IPS-NIHi7 (cell line): Measurements from ENCODE around the gene VGF.

ENCODE experiments used
- DNase-seq: peaks from one replicate; pipeline ENCODE4 v3.0.0; 2012; ENCODE audit warnings: mixed read lengths; ENCODE audit errors: extremely low spot score

VGF gene

DNA sequence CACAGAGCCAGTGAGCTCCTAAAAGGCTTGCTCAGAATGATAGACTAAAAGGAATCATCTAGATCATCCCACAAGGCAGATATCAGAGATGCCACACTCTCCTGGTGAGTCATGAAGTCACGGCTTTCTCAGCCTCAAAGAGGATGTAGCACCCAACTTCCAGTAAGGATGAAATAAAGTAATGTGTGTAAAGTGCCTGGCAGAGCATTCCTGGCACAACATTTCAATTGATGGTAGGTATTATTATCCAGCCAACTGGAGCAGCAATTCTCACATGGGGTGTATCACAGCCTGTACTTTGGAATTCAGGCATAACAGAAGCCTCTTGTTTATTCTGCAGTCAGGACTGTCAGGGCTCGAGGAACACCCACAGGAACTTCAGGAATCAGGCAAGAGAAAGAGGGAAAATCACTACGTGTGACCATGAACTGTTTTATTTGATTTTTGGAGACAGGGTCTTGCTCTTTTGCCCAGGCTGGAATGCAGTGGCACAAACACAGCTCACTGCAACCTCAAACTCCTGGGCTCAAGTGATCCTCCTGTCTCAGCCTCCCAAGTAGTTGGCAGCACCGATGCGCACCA lies 20.0 kb upstream of the VGF start:
- DNase-seq, result no peak

DNA sequence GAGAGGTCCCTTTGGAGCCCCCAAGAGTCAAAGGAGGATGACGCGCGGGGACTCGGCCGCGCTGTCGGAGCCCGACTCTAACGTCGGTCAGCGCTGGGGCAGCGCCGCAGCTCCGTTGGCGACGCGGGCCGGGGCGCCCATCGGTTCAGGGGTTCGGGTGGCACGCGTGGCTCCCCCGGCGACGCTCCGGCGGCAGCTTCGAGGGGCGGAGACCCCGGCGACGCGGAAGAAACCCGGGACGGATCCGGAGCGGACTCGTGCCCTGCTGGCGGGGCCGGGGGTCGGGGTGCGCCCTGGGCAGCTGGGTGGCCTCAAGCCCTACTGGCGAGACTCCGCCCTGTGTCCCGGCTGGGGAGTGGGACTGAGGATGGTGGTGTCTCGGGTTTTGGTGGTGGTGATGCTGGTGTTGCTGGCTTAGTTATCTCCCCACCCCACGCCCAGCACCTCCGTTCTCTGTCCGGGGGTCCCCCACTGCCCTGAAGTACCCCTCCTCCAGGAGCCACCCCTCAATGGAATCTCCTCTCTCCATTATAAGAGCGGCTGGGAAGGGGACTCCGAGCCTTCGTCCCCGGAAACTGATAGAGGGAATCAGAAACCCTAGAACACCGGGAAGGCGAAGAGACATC lies 14.9 kb upstream of the VGF start, which contains the start of gene NAT16:
TSS of gene NAT16 (minus strand) at position 164 of the 626 bp plus-strand sequence. CDS start 5,486 bp downstream, outside the sequence.
- DNase-seq, result no peak

DNA sequence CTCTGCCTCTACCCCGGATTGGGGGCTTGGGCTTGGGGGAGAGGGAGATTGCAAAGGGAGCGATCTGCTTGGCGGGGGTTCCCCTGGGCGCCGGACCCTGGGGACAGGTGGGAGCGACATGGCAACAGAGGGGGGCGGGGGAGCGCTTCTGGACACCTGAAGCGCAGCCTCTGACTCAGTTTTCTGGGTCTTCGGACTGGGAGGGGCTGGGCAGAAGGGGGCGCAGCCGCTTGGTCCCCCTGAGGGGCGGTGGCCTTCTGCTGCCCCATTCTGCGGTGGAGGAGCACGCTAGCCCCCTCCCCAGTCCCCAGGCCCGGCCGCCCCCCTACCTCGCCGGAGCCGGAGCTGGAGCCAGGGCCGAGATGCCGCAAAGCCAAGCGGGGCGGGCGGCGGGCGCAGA lies 14.3 kb upstream of the VGF start:
- DNase-seq, result no peak

DNA sequence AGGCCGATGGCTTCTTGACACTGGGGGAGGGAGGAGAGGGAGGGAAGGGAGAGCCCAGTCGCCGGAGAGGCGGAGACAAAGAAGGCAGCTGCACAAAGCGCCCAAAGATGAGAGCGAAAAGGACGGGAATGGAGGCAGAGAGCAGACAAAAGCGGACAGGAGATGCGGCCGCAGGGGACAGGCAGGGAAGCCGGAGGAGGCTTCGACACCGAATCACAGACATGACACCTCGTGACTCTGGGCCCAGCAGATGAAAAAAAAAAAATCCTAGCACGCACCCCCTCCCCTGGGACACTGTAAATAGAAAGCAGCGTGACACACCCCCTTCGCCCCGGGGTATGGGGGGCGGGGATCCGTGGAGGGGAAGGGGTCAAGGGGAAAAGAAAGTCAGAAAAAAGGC lies 13.7 kb upstream of the VGF start:
- DNase-seq, result no peak

DNA sequence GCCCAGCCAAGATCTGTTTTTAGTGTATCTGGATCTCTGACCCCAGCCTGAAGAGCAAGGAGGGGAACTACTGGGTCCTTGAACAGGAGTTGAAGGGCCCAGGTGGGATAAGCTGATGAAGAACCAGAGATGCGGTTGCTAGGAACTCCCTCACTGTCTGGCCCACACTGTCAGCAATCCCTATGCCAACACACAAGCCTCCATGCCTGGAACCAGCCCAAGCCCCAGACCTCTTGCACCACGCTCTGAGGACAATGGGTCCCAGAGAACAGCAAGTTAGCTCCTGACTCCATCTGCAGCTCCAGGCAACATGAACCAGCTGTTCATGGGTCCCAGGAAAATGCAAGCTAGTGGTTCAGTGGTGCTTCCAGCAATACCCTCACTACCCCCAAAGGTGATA lies 12.3 kb upstream of the VGF start:
- DNase-seq, result no peak

DNA sequence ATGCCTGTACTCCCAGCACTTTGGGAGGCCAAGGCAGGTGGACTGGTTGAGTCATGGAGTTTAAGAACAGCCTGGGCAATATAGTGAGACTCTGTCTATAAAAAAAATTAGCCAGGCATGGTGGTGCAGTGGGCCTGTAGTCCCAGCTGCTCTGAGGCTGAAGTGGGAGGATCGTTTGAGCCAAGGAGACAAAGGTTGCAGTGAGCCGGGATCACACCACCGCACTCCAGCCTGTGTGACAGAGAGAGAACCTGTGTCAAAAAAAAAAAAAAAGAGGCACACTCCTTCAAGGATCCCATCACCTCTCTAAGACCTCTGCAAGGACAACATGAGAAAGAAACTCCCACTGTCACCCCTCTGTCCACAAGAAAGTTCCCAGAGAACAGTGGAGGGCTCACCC lies 10.3 kb upstream of the VGF start:
- DNase-seq, result no peak

DNA sequence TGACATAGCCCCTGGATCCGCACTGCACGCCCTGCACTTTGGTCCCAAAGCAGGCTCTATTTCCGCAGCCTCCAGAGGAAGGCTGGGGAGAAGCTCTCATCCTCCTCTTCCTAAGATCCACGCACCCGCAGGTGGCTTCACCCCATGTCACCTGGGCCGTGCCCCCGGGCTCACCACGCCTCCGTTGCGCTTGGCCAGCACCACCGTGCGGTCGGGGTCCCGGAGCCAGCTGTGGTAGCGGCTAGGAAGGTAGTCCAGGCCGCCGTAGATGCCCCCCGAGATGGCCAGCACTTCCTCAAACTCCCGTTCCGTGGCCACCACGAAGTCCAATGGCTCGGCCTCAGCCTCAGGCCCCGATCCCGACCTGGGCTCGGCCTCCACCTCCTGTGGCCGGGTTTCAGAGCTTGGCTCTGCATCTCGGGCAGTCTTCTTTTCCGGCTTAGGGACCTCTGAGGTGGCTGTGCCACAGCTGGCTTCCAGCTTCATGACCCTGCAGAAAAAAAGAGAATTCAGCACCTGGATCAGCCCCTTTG lies 9.0 kb upstream of the VGF start:
- no peak for DNase-seq

DNA sequence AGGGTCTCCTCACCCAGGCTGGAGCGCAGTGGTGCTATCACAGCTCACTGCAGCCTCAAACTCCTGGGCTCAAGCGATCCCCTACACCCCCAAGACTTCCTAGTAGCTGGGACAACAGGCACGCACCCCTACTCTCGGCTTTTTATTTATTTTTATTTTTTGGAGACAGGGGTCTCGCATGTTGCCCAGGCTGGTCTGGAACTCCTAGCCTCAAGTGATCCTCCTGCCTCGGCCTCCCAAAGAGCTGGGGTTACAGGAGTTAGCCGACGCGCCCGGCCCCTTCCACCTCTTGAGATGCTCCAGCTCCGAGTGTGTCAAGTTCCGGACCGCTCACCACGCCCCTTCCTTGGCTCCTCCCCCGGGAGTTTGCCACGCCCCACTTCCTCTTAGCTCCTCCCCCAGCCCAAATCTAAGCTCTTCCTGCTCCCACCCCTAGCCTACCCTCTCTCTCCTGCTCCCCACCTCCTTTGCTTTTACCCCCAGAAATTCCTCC lies 8.4 kb upstream of the VGF start:
- peak; percentile 82 for DNase-seq

DNA sequence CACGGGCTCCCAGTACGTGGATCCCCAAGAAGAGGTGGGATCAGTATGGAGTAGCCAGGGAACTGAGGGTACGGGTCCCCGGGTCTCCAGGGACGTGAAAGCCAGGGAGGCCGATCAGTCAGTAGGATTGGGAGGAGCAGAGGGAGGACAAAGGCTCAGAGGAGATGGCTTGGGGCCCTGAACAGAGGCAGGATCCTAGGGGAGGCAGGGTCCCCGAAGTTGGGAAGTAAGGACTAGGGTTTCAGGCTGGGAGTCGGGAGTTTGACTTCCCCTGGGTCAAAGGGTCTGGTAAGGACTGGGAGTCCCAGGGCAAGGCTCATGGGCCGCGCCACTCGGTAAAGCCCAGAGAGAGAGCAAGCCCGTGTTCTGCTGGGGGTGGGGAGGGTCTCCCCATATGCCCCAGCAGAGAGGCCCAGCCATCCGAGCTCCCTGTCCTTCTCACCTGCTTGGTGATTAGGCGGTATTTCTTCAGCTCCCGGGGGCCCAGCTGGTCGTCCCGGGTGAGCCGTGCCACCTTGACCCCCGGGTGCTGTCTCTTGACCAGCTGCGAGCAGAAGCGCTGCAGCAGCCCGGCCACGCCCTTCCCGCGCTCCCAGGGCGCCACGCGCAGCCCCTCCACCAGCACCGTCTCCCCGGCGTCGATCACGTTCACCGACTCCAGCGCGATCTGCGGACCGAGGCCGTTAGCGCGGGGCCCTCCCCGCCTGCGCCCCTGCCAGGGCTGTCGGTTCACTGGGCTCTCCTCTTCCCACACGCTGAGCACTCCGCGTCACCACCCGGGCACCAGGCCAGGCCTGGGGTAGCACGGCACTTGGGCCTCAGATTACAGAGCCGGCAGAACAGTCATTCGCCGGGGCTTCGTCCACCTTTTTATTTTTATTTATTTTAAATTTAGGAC lies 7.7 kb upstream of the VGF start:
- no peak for DNase-seq

DNA sequence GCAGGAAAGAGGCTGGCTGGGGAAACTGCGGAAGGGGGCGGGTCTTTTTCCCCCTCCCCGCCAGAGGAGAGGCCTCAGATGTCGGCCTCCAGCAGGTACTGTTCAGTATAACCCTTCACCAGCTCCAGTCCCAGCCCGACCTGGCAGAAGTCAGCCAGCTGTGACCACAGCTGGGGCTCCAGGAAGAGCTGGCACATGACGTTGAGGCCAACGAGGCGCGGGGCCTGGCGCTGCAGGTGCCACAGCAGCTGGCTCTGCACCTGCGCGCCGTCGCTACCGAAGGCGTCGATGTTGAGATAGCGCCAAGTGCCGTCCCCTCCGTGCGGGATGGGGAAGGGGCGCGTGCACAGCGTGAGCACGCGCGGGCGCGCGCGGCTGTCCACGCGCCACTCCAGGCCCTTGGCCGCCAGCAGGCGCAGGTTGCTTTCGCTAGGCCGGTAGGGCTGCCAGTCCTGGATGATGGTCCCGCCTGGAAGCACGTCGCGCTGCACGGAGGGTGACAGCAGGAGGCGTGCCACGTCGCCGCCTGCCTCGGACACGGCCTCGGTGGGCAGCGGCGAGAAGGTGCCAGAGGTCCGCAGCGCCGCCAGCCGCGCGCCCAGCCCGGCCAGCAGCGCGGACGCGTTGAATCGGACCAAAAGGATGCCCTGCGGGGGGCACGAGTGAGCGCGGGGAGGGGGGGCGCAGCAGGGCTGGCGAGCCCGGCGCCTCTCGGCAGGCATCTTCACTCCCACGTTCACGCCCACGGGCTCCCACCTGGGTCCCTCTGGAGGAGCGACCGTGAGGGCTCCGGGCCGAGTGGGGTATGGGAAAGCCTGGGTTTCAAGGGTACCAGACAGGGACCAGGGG lies 6.9 kb upstream of the VGF start:
- DNase-seq, result no peak

DNA sequence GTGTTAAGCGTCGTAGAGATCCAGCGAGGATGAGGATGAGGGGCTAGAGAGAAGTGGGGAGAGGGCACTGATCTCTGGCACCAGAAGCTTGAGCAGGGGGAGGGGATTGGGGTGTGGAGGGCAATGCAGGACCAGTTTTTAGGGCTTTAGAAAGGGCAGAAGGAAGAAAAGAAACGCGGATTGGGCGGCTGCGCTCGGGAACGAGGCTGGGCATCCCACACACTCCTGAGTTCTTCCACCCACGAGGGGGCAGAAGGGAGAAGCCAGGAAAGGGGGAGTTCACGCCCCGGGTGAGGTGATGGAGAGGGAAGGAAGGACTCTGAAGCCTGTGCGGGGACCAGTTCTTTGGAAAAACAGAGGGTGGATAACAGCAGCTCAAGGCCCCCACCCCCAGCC lies 6.1 kb upstream of the VGF start:
- no peak for DNase-seq

DNA sequence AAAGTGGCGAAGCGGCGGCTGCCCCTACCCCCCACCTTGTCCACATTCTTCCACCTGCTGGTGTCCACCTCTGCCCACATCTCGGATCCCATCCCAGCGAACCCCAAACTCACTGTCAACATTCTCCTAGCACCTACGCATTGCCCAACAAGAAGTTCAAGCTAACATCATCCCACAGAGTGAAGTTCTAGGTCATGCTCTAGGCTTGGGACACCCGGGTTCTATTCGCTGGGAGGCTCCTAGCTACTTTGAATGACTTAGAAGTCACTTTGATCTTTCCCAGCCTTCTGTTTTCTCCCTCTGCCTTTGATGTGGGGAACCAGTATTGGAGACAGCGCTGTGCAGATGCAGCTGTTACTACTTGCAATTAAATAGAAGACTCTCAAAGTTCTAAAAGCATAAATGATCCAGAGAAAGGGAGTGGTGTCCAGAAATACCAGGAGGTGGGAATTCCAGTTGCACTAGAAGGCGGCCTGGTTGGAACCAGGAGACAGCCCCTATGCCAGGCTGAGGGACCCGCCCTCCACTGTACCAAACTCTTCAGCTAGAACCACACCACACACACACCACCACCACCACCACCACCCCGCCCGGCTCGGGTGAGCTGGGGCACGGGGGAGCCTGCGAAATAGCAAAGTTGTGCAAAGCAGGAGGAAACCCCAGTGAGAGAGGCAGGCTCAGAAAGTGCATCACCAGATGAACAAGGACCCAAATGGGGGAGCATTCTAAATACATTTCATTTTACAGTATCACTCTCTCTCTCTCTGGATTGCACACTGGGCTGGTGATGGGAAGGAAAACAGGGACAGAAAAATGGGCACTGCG lies 5.5 kb upstream of the VGF start:
- DNase-seq, result no peak

DNA sequence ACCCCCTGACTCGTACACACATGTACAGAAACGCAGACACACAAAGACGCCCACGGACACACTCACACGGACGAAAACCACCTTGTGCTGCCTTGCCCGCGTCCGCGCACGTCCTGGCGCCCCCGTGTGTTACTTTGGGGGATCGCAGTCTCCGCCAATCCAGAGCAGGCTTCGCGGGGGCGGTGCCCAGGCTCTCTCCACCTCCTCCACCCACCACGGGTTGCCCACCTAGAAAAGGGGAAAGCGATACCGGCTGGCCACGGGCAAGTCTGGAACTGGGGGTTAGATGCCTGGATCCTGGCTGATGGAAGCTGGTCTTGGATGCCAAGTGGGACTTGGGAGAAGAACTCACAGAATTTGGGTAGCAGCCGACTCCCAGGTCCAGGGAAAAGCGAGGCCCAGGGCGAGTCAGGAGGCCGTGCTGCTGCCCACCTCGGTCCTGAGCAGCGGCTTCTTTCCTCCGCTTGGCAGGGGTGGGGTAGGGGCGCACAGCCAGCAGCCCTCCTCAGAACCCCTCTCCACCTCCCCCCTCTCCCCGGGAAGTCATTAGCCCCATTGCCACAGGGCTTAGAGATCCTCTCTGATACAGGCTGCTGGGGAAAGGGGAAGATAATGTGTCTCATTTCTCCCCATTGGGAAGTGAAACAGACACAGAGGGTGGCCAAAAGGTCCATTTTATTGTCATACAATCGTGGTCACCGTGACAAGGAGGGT lies 4.6 kb upstream of the VGF start:
- DNase-seq, result peak; percentile 66

DNA sequence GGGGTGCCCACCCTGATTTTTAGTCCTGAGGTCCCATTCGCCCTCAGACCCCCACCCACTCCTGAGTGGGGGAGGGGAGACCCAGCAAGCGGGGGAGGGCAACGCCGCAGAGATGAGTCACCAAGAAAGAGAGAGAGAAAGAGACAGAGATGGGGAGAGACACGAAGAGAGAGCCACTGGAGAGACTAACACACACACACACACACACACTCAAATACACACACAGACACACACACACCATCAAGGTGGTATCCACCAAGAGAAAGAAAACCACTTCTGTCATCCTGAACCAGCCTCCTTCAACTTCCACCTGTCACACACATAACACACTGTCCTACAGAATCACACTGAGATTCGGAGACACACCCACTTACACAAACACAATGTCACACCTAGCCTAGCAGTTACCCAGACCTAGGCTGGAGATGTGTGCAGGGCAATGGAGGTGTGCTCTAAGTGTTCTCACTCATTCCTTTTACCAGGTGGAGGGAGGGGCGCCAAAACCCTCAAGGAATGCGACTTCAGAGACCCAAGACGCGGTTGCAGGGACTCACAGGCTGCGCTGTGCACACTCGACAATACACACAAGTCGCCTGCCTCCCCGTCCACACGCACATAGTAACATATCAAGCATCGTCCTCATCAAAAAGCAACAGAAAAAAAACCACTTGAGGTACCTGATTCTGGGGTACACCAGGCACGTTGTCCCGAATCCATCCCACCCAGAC lies 3.9 kb upstream of the VGF start:
- DNase-seq, result no peak

DNA sequence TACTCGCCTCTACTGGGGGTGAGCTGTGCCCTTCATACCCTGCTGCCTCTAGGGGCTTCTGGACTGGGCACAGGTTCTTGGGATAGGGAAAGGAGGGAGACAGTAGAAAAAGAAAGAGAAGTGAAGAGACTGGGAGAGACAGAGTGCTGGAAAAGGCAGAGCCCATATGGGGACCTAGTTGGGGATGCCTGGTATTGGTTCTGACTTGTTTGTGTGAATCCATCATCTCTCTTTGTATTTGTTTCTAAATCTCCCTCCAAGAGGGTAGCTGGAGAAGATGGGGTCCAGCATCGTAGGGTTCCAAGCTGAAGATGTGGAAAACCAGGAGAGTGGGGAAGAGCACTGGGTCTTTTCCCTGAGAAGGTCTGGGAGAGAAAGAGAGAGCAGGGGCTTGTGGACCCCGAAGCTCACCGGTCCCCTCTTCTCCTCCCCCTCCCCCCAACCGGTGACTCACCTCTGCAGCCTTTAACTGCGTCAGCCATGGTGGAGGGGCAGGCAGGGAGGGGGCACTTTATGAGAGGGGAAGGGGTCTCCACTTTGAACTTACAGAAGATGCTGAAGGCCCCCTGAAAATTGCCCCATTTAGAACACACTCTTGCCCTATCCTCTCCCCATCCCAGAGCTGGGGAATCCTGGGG lies 3.2 kb upstream of the VGF start:
- no peak for DNase-seq

DNA sequence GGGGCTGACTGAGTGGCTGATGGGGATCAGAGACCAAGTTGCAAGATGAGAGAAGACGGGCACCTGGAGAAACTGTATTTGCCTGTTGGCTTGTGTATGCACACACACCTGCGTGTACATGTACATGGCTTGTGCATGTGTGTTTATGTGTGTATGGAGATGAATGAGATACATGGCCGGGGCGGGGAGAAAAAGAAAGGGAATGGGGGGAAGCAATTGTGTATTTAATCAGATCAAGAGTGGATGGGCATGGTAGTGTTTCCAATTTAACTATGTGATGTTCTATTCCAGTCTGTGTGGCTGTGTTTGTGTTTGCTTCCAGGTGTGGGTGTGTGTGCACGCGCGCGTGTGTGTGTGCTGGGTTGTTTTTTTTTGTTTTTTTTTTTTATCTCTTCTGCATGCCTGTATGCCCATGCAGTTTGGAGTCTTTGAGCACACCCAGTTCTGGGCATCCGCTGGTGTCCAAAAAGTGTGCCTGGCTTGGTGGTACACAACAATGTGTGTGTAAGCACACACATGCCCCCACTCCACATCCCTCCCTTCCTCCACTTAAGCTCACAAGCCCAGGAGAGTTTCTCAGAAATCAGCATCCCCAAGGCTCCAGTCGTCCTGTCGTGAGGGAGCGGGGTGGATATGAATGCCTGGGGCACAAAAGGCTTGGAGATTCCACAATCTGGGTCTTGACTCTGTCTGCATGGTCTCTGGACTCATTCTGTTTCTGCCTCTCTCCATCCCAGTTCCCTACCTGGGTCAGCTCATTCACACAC lies 2.5 kb upstream of the VGF start:
- DNase-seq, result no peak

DNA sequence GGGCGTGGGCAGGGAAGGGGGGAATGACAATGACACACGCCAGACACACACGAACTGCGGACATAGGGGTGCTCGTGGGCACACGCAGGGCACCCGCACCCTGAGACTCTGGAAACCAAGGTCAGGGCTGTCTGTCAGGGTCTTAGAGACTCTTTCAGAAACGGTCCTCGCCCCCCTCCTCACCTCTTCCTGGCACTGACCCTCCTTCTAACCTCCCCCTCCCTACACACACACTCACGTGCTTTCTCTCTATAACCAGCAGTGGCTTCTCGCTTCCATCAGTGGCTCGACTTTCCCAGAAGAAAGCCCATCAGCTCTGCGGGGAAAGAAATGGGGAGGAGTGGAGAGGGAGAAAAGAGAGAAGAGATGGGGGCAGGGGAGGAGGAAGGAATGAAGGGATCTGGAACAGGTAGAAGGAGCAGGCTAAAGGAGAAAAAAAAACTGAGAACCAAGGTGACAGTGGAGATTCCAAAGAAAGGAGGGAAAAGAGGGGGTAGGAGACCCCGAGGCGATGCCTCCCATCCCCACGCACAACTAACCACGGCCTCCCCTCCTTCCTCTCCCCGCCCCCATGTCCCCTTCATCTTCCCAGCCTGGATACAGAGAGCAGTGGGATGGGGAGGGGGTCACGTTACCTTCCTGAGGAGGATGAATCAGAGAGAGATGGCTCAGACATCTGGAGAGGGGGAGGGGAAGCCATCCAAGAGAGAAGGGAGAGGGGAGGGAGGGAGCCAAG lies 1.7 kb upstream of the VGF start:
- peak; percentile 65 for DNase-seq

DNA sequence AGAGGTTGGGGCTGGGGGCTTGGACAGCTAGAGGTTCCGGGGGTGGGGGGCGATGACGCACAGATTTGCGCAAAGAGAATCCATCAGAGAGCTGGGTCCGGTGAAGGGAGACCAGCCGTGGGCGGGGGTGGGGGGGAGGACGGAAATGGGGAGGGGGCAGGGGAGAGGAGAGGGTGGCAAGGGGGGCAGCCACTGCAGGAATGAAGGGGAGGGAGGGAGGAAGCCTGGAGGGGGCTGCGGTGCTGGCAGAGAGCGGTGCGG lies 1.2 kb upstream of the VGF start:
- DNase-seq, result peak; percentile 25
